SKM-1 treated with dmso at 0.1 percent for 144 hours (cell line): ENCODE measurements around the gene EEFSEC.

Source experiments
- DNase-seq: peaks from one replicate; lab custom pipeline; 2025; ENCODE audit not compliant: unreplicated experiment; lab: John Stamatoyannopoulos, UW

Gene EEFSEC

DNA sequence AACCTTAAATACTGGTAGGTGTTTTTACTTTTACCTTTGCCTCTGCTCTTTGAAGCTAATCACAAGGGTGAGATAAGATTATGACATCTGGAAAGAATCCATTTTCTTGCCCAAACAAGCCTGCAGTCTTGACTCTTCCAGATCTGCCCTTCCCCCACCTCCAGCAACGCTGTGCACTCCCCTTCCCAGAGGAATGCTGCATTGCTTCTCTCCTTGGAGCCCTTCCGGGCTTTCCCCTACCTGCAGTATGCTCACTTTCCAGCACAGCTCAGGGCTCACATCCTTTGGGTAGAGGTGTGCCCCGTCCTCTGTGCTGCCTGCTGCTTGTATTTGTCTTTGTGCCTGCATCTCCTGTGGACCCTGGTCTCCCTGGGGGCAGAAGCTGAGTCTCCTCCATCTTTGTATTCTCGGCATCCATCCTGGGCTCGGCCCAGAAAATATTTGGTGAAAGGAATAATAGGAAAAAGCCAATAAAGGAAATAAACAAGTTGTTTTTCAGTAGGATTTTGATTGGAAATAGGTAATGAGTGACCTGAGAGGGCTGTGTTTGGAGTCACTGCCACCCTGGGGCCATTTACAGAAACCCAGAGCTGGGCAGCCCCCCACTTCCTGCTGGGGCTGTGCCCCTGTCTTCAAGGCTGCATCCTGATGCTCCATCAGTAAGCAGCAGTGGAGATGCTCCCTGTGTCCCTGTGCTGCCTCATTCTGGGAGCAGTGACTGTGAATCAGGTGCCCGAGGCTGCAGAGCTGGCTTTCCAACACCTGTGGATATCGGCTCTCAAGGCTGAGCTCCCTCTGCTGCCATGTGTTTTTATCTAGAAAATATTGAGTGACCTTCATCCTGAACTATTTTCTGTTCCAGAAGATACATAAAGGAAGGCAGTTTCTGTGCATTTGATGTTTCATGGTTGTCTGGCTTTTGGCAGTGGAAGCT is 117.5 kb downstream of the EEFSEC start:
- no peak for DNase-seq

DNA sequence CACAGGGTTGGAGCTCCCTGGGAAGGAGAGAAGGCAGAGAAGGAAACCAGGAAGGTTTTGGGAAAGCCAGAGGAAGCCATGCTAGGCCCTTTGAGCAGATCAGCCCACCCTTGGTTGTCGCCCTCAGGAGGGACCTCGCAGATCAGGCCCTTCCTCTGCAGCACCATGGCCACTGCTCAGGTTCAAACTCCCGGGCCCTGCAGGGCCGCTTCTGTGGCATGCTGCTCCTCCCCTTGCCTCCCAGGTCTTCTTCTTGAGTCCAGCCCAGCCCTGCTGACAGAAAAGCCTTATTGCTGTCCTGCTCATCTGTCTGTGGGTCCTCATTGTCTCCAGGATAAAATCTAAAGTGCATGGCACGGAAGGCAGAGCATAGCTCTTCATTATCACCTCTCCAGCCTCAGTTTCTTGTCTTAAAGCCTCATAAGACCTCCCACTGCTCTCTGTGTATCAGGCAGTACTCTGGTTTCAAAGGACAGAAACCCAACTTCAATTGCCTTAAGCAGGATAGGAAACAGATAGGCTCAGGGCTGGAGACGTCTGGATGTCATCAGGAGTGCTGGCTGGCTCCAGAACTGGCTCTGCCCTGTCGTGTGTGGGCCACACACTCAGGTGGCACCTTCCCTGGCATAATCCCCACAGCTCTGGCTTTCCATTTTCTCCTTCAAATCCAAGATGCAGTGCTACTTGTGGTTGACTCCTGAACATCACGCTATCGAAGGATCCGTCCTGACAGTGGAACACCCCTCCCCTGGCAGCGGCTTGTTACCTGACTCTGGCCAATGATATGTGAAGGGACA is 118.5 kb downstream of the EEFSEC start:
- no peak for DNase-seq

DNA sequence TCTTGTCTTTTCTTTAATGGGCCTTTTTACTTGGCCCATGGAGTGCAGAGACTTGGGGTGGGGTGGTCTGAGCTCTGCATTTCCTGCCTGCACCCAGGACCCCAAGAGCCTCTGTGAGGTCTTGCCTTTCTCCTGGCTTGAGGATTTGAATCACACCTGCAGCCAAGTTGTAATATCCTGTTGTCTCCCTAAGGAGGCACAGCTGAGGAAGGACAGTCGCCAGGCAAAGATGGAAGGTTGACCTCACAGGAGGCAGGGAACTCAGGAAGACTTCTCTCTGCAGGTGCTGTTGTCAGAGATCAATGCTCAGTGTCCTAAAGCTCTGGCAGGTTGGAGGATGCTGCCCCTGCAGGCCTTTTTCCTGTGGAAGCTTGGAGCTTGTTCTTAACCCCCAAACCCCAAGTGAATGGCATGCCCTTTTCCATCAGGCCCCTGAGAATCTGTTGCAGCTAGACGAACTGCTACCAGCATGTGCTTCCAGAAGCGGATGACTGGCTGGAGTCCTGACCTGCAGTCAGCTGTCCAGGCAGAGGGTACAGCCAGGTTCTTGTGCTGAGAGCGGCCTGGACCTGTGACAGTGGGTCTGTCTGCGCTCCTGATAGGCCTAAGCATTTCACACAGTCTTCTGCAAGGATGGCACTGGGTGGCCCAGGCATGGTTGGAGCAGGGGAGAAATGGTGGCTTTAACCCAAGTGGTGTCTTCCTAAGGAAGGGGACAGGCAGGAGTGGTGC is 120.0 kb downstream of the EEFSEC start:
- no peak for DNase-seq

DNA sequence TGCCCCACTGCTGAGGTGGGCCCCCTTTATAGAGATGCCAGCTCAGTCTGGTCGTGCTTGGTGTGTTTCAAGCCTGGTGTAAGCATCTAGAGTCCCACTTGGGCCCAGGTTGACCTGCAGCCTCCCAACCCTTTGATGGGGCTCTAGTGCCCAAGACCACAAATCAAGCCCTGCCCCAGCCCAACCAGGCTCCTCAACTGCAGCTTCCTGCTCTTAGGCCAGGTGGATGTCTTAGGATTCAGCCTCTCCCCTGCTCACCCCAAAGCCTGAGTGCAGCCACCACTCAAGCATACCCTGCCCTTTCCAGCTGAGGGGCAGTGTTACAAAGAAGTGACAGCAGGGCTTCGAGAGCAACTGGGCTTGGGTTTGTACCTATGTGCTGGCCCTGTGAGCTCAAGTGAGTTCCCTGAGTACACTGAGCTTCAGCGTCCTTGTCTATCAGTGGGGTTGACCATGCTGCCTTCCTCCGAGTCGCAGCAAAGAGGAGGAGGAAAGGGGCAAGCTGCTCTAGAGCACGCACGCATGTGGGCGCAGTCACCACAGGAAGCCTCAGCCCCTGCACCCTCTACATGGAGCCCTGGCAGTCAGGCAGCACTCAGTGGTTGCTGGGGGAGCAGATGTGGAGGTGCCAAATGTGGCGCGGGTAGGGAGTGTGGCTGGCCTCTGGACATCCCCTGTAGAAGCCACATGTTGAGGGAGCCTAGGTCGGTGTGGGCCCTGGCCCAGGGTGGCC is 120.7 kb downstream of the EEFSEC start:
- DNase-seq, result no peak

DNA sequence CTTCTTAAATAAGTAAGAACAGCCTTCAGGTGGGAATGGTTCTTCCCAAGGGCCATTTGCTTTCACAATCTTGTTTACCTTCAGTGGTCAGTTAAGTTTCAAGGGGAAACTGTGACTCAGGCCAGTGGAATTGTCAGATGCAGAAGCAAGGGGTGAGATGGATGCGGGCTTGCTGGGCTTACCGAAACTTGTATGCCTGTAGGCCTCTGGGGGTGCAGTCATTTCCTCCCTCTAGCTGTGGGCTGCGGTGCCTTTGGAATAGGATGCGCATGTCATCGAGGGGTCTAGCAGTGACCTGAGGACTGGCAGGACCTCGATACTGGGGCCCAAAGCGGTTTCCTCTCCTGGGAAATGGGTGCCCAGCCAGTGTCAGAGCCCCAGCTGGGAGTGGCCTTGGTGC is 121.6 kb downstream of the EEFSEC start:
- DNase-seq, result no peak

DNA sequence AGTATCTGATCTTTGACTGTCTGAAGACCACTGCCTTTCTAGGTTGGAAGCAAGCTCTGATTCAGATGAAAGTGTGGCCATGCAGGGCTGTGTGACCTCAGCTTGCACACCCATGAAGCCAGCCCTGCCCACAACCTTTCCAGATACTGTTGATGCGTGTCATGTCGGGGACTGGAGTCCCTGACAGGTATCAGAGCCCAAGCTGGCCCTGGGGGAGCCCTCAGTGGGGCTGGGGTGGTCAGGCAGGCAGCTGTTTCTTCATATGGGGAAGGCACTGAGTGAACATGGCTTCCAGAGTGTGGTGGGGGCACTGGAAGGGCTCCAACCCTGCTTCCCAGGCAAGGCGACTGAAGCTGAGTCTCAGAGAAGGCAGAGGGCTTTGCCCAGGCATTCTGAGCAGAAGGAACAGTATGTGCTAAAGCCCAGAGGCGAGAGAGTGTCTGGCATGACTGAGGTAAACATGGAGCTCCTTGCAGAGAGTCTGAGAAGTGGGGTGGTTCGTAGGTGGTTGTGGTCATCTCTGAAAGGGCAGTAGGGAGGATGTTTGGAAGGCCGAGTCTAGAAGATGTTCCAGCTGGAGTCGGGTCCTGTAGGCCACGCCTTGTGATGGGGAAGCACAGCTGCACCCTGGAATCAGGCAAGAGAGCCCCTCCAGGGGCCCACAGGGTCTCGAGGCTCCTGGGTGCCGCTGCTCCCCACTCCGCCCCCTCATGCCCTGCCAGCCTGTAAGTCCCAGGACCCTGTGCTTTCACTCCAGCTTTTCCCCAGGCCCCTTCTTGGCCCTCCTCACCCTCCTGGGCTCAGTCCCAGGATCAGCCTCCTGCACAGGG is 122.2 kb downstream of the EEFSEC start:
- no peak for DNase-seq

DNA sequence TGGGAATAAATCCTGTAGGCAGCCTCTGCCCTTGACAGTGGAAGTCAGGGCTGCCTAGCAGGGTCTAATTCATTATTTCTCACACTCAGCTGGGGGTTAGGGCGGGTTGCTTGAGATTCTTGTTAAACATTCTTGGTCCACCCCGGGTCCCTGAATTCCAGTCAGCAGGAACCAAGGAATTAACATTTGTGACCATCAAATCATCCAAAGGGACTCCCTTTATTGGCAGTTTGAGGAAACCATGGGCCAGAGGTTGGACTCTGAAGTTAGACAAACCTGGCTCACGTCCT is 122.8 kb downstream of the EEFSEC start:
- DNase-seq, result no peak

DNA sequence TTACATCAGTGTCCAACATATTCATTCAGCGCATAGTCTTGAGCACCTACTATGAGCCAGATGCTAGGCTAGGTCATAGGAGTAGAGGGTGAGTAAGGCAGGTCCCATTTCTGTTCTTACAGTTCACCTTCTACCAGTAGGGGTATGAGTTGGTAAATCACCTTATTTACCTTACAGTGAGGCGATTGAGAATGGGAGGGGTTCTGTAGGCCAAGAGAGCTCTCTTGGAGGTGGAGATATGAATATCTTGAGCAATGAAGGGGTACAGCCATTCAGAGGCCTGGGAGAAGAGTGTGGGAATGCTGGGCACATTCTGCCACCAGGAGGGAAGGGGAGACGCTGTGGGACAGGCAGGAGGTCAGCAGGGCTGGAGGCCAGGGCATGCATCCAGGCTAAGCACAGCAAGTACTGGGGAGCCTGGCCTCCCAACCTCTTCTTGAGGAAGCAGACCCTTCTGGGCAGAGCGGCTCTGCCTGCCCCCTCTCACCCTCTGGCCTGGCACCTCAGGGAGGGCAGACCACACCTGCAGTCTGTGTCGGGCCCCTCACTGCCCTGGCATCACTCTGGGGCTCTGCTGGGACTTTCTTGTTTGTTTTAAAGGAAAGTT is 123.4 kb downstream of the EEFSEC start:
- DNase-seq, result no peak

DNA sequence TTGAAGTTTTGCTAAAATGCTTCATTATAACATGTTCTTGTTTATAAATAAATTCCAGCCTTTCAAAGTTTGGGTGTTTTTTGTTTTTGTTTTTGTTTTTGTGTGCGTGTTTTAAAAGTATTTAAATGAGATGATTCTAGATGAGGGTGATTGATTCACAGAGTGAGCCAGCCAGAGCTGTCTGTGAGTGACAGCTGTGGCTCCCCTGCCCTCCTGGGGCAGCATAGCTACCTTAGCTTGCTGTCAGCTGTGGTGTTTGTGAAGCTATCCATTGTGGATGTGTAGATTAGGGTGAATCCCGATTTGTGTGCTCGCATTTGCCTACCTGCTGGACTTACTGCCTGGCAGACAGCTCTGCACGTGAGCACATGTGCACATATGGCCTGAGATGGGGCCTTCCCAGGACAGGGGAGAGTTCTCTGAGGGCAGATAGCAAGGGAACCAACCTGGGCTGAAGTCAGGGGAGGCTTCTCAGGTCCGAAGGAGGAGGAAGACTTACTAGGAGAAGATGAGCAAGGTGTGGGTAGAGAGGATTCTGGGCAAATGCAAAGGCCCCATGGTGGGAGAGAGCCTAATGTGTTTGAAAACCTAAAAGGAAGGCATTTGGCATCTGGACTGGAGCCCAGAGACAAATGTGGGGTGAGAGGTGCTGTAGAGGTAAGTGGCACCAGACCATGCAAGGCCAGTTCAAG is 124.2 kb downstream of the EEFSEC start:
- DNase-seq, result no peak

DNA sequence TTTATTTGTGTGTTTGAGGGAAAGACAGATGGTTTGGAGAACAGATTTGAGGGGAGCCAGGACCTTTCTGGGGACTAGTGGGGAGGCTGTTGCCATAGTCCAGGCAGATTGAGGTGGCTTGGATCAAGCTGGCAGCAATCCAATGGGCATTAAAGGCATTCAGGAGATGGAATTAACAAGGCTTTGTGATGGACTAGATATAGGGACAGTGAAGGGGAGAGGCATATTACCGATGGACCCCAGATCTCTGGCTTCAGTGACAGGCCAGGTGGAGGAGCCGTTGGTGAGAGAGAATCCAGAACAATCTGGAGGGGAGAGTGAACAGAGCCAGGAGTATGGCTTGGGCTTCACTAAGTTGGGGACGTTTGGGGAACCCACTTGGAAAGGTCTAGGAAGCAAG is 124.8 kb downstream of the EEFSEC start:
- no peak for DNase-seq

DNA sequence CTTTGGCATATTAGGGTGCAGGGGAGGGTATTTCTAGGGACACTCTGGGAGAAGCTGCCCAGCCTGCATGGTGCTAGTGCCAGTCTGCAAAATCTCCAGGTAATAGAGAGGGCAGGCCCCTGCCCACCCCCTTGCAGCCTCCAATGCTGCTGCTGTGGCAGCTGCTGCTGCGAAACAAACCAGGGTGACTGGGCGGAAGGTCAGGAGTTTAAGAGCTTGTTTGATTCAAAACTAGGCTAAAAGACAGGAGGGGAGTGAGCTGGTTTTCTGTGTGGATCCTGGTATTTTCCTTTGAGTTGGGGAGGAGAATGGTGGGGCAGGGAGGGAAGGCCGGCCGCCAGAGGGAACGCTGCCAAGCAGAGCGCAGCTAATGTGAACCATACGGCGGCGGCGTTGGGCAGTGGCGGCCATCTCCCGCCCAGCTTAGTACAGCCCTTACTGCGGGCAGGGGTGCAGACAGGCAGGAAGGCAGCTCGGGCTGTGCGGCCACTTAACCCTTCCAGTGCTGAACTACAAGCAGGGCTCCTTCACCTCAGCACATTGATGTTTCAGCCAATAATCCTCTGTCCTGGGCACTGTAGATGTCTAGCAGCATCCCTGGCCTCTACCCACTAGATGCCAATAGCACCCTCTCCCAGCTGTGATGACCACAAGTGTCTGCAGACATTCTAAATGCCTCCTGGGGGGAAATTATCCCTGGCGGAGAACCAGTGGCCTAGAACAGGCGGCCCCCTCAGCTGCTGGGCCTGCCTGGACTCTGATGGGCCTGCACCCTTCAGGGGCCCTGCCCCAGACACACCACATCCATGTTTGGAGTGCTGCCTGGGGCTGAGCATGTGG is 125.7 kb downstream of the EEFSEC start:
- no peak for DNase-seq

DNA sequence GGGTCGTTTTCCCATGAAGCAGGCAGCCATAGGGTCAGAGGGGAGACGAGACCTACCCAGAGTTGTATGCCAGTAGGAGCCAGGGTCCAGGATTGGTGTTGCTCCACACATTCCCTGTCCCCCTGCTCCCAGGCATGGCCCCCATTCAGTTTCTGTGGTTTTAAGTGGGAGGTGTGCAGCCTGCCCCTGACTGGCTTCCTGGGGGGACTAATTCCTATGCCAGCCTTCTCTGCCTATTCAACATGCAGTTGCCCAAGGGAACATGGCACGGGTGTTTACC is 126.3 kb downstream of the EEFSEC start:
- no peak for DNase-seq

DNA sequence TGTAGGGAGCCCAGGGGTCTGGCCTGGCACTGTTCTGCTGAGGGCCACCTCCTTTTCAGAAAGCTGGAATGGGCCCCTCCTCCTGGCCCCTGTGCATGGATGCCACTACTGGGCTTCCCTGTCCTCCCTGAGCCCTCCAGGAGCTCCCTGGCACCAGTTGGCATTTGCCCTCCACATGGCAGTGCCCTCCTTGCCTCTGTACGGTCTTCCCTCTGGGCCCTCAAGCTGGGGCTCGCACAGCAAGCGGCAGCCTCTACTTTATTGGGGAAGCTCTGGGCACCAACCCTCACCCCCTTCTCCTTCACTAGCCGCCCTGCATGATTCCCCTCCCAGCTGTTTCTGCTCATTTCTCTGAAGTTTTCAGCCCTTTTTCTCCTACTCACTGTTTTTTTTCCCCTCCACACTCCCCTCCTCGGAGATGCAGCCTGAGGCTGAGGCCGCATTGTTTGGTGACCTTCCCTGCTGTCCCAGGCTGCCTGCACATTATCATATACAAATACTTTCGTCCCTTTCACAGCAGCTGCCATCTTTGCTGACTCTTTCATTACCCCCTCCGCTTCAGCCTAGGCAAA is 127.3 kb downstream of the EEFSEC start:
- no peak for DNase-seq

DNA sequence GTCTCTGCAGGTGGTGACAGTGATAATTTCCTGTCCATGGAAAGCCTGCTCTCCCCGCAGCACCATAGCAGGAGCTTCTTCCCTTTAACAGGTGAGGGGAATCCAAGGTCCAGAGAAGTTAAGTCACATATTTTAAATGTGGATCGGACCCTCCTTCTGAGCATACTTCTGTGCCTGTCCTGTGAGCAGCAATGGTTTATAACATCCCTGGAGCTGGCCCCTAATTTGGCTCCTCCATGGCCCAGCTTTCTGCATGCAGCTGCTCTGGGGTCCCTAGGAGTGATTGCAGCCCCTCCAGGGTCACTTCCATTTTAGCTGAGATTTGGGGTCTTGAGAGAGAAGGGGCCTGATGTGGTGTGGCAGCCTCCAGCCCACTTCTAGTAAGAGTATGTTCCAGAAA is 127.8 kb downstream of the EEFSEC start:
- DNase-seq, result no peak

DNA sequence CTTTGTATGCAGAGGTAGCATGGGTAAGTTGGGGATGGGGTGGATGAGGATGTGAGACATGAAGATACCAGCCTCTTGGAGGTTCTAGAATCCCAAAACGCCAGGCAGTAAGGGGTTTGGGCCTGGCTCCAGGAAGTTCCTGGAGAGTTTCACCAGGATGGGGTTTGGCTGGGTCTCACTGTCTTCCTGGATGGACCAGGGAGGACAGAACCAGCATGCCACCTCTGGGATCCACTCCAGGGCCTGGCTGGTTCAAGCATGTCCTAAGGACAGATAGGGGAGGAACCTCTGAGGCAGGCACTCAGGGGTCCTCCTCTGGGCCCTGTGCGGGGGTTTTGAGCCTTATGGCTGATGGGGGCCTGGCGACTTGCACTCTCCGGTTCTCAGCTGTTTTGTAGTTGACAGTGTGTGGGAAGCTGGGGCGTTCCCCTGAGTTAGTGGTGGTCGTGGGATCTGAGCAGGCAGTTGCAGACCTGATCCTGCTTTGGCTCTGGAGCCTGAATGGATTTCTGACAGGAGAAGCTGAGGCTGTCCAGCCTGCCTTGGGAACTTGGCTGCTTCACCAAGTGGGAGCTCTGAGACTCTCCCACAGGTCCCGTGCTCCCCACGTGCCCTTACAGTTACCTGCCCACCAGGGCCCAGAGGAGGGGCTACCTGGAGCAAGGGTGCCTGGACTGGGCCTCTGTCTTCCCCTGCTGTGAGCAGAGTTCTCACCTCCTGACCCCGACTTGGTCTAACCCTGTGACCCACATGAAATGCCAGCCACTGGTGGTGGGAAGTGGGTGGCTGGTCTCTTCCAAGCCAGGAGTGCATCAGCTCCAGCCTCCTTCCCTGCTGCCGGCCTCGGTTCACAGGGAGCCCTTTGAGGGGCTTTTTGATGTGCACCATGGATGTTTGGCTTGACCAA is 128.4 kb downstream of the EEFSEC start:
- no peak for DNase-seq

DNA sequence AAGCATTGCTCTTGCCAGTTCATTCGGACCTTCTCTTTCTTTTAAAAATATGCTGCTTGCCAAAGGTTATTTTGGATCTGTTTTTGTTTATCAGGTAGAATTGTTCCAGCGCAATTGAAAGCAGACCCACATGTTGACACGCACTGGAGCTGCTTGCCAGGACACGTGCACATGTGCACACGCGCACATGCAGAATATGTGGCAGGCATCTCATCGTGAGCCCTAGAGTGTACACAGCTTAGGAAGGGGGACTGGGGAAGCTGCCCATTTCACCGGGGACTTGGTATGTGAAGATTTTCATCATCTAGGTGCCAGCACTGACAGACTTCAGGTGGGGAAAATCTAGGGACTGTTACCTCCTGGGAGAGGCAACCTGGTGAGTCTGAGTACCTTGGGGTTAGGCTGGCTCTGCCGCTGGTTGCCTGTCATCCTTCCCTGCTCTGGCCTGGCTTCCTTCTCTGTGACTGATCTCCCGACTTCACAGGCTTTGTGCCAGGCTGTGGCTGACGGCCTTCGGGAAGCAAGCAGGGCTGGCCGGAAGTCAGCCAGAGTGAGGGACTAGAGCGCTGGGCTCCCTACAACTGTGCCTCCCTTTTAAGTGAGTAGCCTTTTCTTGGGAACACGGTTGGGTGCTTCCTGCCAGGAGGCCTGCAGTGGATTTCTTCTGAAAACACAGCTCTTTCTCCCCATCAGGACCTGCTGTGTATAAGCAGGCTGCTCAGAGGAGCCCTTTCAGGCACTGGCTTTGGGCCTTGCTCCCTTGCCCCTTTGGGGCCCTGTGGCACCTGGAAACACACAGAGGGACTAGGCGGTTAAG is 129.3 kb downstream of the EEFSEC start:
- DNase-seq, result no peak
